HEK293 (cell line): ENCODE measurements around the gene CENPP.

Source experiments
- CTCF ChIA-PET: fragments of 350-600 bp; formaldehyde crosslinking; extraction: SDS; loops from one replicate; lab custom pipeline; 2021; ENCODE audit warnings: antibody characterized with exemption; lab: Yijun Ruan, JAX
- POLR2A ChIA-PET: fragments of 300-600 bp; formaldehyde crosslinking; extraction: SDS; loops from one replicate; lab custom pipeline; 2020; ENCODE audit warnings: antibody characterized with exemption, inconsistent platforms; lab: Yijun Ruan, JAX
- H3K27ac ChIP-seq: fragments of 200-500 bp; sonication (Bioruptor generic); 2 replicates; pipeline ENCODE4 v1.5.1; 2014; ENCODE audit warnings: low read depth, low read length, control low read depth, inconsistent platforms; ENCODE audit errors: extremely low read depth
- H3K36me3 ChIP-seq, 2 experiments: fragments of 200-500 bp in 1 of 2; sonication (Bioruptor generic) in 1 of 2; 1 replicate in 1 of 2; 2 replicates in 1 of 2; pipeline ENCODE4 v1.5.1; 2014 to 2017; ENCODE audit warnings: inconsistent platforms in 2 of 2, low read length in 2 of 2; ENCODE audit not compliant: control insufficient read depth in 2 of 2, insufficient read depth in 1 of 2
- H3K4me1 ChIP-seq: fragments of 200-500 bp; sonication (Bioruptor generic); 2 replicates; pipeline ENCODE4 v1.5.1; 2014; ENCODE audit warnings: mild to moderate bottlenecking, low read length, inconsistent platforms; ENCODE audit not compliant: control insufficient read depth, insufficient read depth
- H3K4me3 ChIP-seq: 2 replicates; pipeline ENCODE4 v1.5.1; 2011; ENCODE audit warnings: low read depth, mild to moderate bottlenecking, control low read depth, low read length, moderate library complexity
- H3K9me3 ChIP-seq: fragments of 200-500 bp; sonication (Bioruptor generic); 2 replicates; pipeline ENCODE4 v1.5.1; 2014; ENCODE audit warnings: low read depth, low read length, inconsistent platforms; ENCODE audit not compliant: control insufficient read depth, insufficient read depth
- GLIS2 ChIP-seq: fragments of 450-650 bp; formaldehyde crosslinking; IDR thresholded peaks from 2 replicates; pipeline ENCODE4 v1.5.1; 2016; ENCODE audit warnings: missing biosample characterization, missing genetic modification characterization
- IKZF3 ChIP-seq: fragments of 450-650 bp; IDR thresholded peaks from 2 replicates; pipeline ENCODE4 v1.5.0; 2018; ENCODE audit warnings: missing biosample characterization, mild to moderate bottlenecking, missing genetic modification characterization, moderate library complexity
- KLF1 ChIP-seq: fragments of 450-650 bp; formaldehyde crosslinking; IDR thresholded peaks from 2 replicates; pipeline ENCODE4 v1.5.1; 2016; ENCODE audit warnings: missing biosample characterization, missing genetic modification characterization
- SCRT2 ChIP-seq: fragments of 450-650 bp; formaldehyde crosslinking; IDR thresholded peaks from 2 replicates; pipeline ENCODE4 v1.5.1; 2016; ENCODE audit warnings: missing biosample characterization, missing genetic modification characterization
- YY2 ChIP-seq: fragments of 450-650 bp; formaldehyde crosslinking; IDR thresholded peaks from 2 replicates; pipeline ENCODE4 v1.5.1; 2016; ENCODE audit warnings: missing biosample characterization, missing genetic modification characterization
- ZFP37 ChIP-seq: fragments of 450-650 bp; formaldehyde crosslinking; IDR thresholded peaks from 2 replicates; pipeline ENCODE4 v1.5.1; 2016; ENCODE audit warnings: missing biosample characterization, missing genetic modification characterization
- ZNF10 ChIP-seq: fragments of 450-650 bp; formaldehyde crosslinking; IDR thresholded peaks from 2 replicates; pipeline ENCODE4 v1.5.1; 2017; ENCODE audit warnings: missing biosample characterization, missing genetic modification characterization
- ZNF140 ChIP-seq: fragments of 450-650 bp; formaldehyde crosslinking; IDR thresholded peaks from 2 replicates; pipeline ENCODE4 v1.5.1; 2016; ENCODE audit warnings: missing biosample characterization, missing genetic modification characterization
- ZNF155 ChIP-seq: fragments of 450-650 bp; formaldehyde crosslinking; IDR thresholded peaks from 2 replicates; pipeline ENCODE4 v1.5.1; 2016; ENCODE audit warnings: missing biosample characterization, missing genetic modification characterization
- ZNF184 ChIP-seq: fragments of 450-650 bp; IDR thresholded peaks from 2 replicates; pipeline ENCODE4 v1.5.1; 2018; ENCODE audit warnings: missing biosample characterization, mild to moderate bottlenecking, missing genetic modification characterization
- ZNF394 ChIP-seq: fragments of 450-650 bp; formaldehyde crosslinking; IDR thresholded peaks from 2 replicates; pipeline ENCODE4 v1.5.1; 2016; ENCODE audit warnings: missing biosample characterization, missing genetic modification characterization, mild to moderate bottlenecking, moderate library complexity, borderline replicate concordance
- ZNF433 ChIP-seq: fragments of 450-650 bp; formaldehyde crosslinking; IDR thresholded peaks from 2 replicates; pipeline ENCODE4 v1.5.1; 2016; ENCODE audit warnings: missing biosample characterization, missing genetic modification characterization, low read depth
- ZNF529 ChIP-seq: fragments of 450-650 bp; formaldehyde crosslinking; IDR thresholded peaks from 2 replicates; pipeline ENCODE4 v1.5.1; 2017; ENCODE audit warnings: missing genetic modification characterization, missing biosample characterization; ENCODE audit not compliant: insufficient replicate concordance
- ZNF624 ChIP-seq: fragments of 450-650 bp; formaldehyde crosslinking; IDR thresholded peaks from 2 replicates; pipeline ENCODE4 v1.5.1; 2017; ENCODE audit warnings: missing biosample characterization, missing genetic modification characterization
- ZNF677 ChIP-seq: fragments of 450-650 bp; IDR thresholded peaks from 2 replicates; pipeline ENCODE4 v1.5.0; 2018; ENCODE audit warnings: missing biosample characterization, mild to moderate bottlenecking, missing genetic modification characterization, moderate library complexity
- ZNF768 ChIP-seq: fragments of 450-650 bp; formaldehyde crosslinking; IDR thresholded peaks from 2 replicates; pipeline ENCODE4 v1.5.1; 2018; ENCODE audit warnings: missing biosample characterization, mild to moderate bottlenecking, missing genetic modification characterization
- ZNF777 ChIP-seq: fragments of 450-650 bp; formaldehyde crosslinking; IDR thresholded peaks from 2 replicates; pipeline ENCODE4 v1.5.1; 2017; ENCODE audit warnings: missing biosample characterization, missing genetic modification characterization, borderline replicate concordance
- ZNF791 ChIP-seq: fragments of 450-650 bp; formaldehyde crosslinking; IDR thresholded peaks from 2 replicates; pipeline ENCODE4 v1.5.1; 2016; ENCODE audit warnings: missing biosample characterization, missing genetic modification characterization
- TF ChIP-seq, protein P1 (sequence below): fragments of 450-650 bp; formaldehyde crosslinking; IDR thresholded peaks from 2 replicates; pipeline ENCODE4 v1.5.1; 2017; ENCODE audit warnings: missing biosample characterization, missing genetic modification characterization
- TF ChIP-seq, protein P2 (sequence below): fragments of 450-650 bp; formaldehyde crosslinking; IDR thresholded peaks from 2 replicates; pipeline ENCODE4 v1.5.1; 2016; ENCODE audit warnings: missing biosample characterization, missing genetic modification characterization, borderline replicate concordance
- TF ChIP-seq, protein P3 (sequence below): fragments of 450-650 bp; formaldehyde crosslinking; IDR thresholded peaks from 2 replicates; pipeline ENCODE4 v1.5.1; 2017; ENCODE audit warnings: missing biosample characterization, missing genetic modification characterization
- TF ChIP-seq, protein P4 (sequence below): fragments of 450-650 bp; formaldehyde crosslinking; optimal IDR thresholded peaks from 2 replicates; pipeline ENCODE3; 2016; ENCODE audit warnings: missing biosample characterization, mild to moderate bottlenecking, missing genetic modification characterization

The CENPP gene

DNA sequence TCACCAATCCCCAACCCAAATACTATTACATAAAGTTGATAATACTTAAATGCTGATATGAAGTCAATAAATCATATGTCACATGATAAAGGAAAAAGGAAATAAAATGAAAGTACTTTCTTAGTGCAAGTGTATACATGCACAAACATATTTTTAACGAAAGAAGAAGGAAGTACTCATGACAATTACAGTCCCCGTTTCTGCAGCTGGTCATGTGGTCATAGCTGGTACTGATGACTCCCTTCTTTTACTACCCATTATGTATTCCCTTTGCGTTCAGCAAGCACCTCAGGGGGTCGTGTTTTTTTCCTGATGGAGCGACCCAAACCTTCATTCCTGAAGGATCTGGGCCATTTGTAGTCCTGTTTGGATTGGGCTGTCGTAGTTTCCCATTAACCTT lies 27.3 kb downstream of the CENPP start:
- H3K4me3 ChIP-seq, result no peak overlapping the region
- TF ChIP-seq, protein P1, sequence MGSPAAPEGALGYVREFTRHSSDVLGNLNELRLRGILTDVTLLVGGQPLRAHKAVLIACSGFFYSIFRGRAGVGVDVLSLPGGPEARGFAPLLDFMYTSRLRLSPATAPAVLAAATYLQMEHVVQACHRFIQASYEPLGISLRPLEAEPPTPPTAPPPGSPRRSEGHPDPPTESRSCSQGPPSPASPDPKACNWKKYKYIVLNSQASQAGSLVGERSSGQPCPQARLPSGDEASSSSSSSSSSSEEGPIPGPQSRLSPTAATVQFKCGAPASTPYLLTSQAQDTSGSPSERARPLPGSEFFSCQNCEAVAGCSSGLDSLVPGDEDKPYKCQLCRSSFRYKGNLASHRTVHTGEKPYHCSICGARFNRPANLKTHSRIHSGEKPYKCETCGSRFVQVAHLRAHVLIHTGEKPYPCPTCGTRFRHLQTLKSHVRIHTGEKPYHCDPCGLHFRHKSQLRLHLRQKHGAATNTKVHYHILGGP, result no peak
- no peak for TF ChIP-seq ZNF677

GRCh38 chr9:92359394-92359995 lies 33.7 kb downstream of the CENPP start:
- Histone ChIP-seq H3K36me3 (no peaks in the 10 kb centered on the region), H3K9me3 (no peaks in the 10 kb centered on the region), H3K27ac (no peak overlapping the region), H3K4me1 (no peaks in the 10 kb centered on the region), H3K4me3 (no peak overlapping the region)
- POLR2A ChIA-PET, result no interaction called here
- CTCF ChIA-PET, result interaction anchor here (0.6 kb wide), 2 partner anchors 15 to 226 kb away, joined by 3 to 4 read pairs; no protein-coding TSS in a partner anchor
- TF ChIP-seq ZNF777 (tag by site-specific recombination) (no peak), IKZF3 (tag by site-specific recombination) (no peak), KLF1 (no peak), ZNF624 (tag by site-specific recombination) (no peak), ZNF768 (tag by site-specific recombination) (no peak), ZNF184 (tag by site-specific recombination) (no peak), ZNF140 (no peak), ZNF433 (no peak), ZNF529 (no peak), ZFP37 (tag by site-specific recombination) (no peak)
- TF ChIP-seq, protein P2, sequence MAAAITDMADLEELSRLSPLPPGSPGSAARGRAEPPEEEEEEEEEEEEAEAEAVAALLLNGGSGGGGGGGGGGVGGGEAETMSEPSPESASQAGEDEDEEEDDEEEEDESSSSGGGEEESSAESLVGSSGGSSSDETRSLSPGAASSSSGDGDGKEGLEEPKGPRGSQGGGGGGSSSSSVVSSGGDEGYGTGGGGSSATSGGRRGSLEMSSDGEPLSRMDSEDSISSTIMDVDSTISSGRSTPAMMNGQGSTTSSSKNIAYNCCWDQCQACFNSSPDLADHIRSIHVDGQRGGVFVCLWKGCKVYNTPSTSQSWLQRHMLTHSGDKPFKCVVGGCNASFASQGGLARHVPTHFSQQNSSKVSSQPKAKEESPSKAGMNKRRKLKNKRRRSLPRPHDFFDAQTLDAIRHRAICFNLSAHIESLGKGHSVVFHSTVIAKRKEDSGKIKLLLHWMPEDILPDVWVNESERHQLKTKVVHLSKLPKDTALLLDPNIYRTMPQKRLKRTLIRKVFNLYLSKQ (tag by site-specific recombination), result no peak
- TF ChIP-seq, protein P3, sequence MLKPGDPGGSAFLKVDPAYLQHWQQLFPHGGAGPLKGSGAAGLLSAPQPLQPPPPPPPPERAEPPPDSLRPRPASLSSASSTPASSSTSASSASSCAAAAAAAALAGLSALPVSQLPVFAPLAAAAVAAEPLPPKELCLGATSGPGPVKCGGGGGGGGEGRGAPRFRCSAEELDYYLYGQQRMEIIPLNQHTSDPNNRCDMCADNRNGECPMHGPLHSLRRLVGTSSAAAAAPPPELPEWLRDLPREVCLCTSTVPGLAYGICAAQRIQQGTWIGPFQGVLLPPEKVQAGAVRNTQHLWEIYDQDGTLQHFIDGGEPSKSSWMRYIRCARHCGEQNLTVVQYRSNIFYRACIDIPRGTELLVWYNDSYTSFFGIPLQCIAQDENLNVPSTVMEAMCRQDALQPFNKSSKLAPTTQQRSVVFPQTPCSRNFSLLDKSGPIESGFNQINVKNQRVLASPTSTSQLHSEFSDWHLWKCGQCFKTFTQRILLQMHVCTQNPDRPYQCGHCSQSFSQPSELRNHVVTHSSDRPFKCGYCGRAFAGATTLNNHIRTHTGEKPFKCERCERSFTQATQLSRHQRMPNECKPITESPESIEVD (tag by site-specific recombination), result no peak

More for the DNA sequence above, 27.3 kb downstream of the CENPP start:
- no peak overlapping the region for H3K27ac ChIP-seq
- CTCF ChIA-PET, result no interaction called here
- H3K36me3 ChIP-seq, result peaks cover 0 to 12% of the 10 kb centered on the region in 2 experiments; a peak in 2 of 3 replicates
- no peaks in the 10 kb centered on the region for H3K4me1 ChIP-seq
- POLR2A ChIA-PET, result no interaction called here
- H3K9me3 ChIP-seq, result no peaks in the 10 kb centered on the region

DNA sequence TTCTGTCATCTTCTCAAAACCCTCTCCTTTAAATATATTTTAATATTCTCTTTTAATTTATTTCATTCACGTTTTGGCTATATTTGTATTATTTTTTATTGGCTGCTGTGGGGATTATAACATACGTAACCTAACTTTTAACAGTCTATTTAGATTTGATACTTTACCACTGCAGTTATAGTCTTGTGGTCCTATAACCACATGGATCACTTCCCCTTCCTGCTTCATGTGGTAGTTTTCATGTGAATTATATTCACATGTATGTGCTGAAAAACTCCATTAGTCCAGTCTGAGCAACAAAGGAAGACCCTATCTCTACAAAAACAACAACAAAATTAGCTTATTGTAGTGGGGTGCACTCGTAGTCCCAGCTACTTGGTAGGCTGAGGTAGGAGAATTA lies 34.3 kb downstream of the CENPP start:
- Histone ChIP-seq H3K4me3 (no peak overlapping the region), H3K27ac (no peak overlapping the region), H3K4me1 (no peaks in the 10 kb centered on the region), H3K36me3 (no peaks in the 10 kb centered on the region), H3K9me3 (no peaks in the 10 kb centered on the region)
- ChIA-PET POLR2A (no interaction called here), CTCF (no interaction called here)
- no peak for TF ChIP-seq ZNF140
- TF ChIP-seq, protein P4, sequence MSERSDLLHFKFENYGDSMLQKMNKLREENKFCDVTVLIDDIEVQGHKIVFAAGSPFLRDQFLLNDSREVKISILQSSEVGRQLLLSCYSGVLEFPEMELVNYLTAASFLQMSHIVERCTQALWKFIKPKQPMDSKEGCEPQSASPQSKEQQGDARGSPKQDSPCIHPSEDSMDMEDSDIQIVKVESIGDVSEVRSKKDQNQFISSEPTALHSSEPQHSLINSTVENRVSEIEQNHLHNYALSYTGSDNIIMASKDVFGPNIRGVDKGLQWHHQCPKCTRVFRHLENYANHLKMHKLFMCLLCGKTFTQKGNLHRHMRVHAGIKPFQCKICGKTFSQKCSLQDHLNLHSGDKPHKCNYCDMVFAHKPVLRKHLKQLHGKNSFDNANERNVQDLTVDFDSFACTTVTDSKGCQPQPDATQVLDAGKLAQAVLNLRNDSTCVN (tag by site-specific recombination), result no peak
- TF ChIP-seq ZNF529, result no peak
- no peak for TF ChIP-seq ZNF394
- TF ChIP-seq YY2 (tag by site-specific recombination), result no peak
- no peak for TF ChIP-seq ZNF155 (tag by site-specific recombination)
- no peak for TF ChIP-seq ZNF10 (tag by site-specific recombination)
- no peak for TF ChIP-seq GLIS2
- TF ChIP-seq ZNF791 (tag by site-specific recombination), result no peak
- no peak for TF ChIP-seq SCRT2 (tag by site-specific recombination)
